SK-N-DZ (cell line): Measurements from ENCODE around the gene CANT1.
"Not testable (repeated sequence)": the region's sequence is repeated elsewhere in the genome, so short reads cannot be mapped to it uniquely, and the experiment has no call there.

ENCODE experiments used
- DNase-seq: peaks from one replicate; pipeline ENCODE4 v3.0.0-alpha.2; 2015; ENCODE audit warnings: low spot score

Gene CANT1

GRCh38 chr17:78962345-78962983, 47.1 kb downstream of the CANT1 start:
- no peak for DNase-seq

GRCh38 chr17:78961571-78961970, 48.0 kb downstream of the CANT1 start:
- no peak for DNase-seq

- no peak for DNase-seq
These were observed 48.6 kb downstream of the CANT1 start for GRCh38 chr17:78960928-78961327.

- no peak for DNase-seq
These were observed 49.8 kb downstream of the CANT1 start for GRCh38 chr17:78959803-78960202.

- DNase-seq: no peak
These were observed 50.9 kb downstream of the CANT1 start for GRCh38 chr17:78958641-78959127.

- DNase-seq: no peak
These were observed 52.4 kb downstream of the CANT1 start for GRCh38 chr17:78957128-78957527.

- DNase-seq: no peak
These were observed 53.3 kb downstream of the CANT1 start for GRCh38 chr17:78956254-78956653.

- no peak for DNase-seq
These were observed 54.9 kb downstream of the CANT1 start for GRCh38 chr17:78954684-78955083.

GRCh38 chr17:78953356-78954350, 55.9 kb downstream of the CANT1 start:
- peak; percentile 90 for DNase-seq

- DNase-seq: no peak
These were observed 56.9 kb downstream of the CANT1 start for GRCh38 chr17:78952706-78953105.

GRCh38 chr17:78951967-78952551, 57.5 kb downstream of the CANT1 start:
- no peak for DNase-seq

- no peak for DNase-seq
These were observed 58.7 kb downstream of the CANT1 start for GRCh38 chr17:78950870-78951269.

- DNase-seq: no peak
These were observed 62.1 kb downstream of the CANT1 start for GRCh38 chr17:78947235-78948149.

- DNase-seq: no peak
These were observed 62.9 kb downstream of the CANT1 start for GRCh38 chr17:78946631-78947030.

GRCh38 chr17:78946131-78946530, 63.4 kb downstream of the CANT1 start:
- no peak for DNase-seq

- not testable (repeated sequence) for DNase-seq
These were observed 64.1 kb downstream of the CANT1 start for GRCh38 chr17:78945455-78945854.

GRCh38 chr17:78944956-78945355, 64.6 kb downstream of the CANT1 start:
- no peak for DNase-seq

GRCh38 chr17:78944026-78944425, 65.5 kb downstream of the CANT1 start:
- DNase-seq: no peak
